ENCODE data around the gene CLDN18.

DNA sequence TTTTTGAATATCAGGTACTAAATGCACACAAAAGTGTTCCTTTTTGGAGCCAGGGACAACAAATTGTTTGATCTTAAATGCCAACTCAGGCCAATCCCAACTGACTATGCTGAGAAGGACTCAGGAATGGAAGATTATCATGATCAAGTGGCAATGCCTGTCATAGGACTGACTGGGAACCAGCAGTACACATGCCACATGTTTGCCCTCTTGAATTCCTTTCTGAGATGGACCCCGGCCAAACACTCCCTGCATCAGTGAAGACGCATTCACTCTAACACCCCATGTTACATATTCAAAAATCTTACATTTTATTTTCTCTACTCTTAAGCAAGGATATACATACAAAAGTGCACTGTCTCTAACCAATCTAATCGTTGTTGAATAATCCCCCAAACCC lies 36.1 kb downstream of the CLDN18 start:
- no peak for TF ChIP-seq FOXK2 (IDR thresholded peaks at IDR 0.05)
- no peak for TF ChIP-seq FOXM1 (IDR thresholded peaks at IDR 0.05; ENCODE audit: borderline replicate concordance)
- no peak for TF ChIP-seq NFRKB (IDR thresholded peaks at IDR 0.05)
